CD4-positive, alpha-beta T cell treated with Interleukin-1 beta for 1 hour (primary cell): ENCODE data around the gene YBEY.

Experiments used
- DNase-seq, 2 donors: peaks; one replicate each; pipeline ENCODE4 v3.0.0-alpha.2; 2020 to 2022

YBEY gene

DNA sequence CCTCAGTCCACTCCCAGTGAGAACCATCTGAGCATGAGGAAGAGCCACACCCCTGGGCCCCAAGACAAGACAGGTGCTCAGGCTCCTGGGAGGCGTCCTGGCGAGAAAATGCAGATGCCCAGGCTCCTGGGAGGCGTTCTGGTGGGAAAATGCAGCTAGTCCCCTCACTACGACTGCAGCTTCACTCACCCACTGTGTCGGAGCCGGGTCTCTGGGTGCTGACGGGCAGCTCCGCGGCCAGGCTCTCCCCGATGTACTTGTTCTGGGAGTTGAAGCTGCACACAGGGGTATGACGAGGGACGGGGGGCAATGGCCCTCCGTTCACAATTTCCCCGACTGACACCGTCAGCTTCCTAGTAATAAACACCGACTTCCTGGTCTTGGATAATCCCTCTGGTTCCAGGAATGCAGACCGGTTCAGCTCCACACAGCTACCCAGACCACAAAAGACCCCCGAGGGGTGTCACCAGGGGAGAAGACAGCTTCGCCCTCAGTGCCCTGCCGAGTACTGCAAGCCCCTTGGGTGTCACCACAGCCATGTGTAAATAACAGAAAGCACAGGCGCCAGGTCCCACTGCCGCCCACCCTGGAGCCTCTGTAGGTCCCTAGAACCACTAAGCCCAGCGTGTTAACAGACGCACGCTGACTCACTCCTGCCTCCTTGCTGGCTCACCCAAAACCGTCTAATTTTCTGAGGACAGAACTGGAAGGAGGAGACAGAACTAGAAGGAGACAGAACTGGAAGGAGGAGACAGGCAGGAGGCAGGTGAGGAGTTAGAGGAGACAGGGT is 20.2 kb upstream of the YBEY start:
- no peak for DNase-seq

DNA sequence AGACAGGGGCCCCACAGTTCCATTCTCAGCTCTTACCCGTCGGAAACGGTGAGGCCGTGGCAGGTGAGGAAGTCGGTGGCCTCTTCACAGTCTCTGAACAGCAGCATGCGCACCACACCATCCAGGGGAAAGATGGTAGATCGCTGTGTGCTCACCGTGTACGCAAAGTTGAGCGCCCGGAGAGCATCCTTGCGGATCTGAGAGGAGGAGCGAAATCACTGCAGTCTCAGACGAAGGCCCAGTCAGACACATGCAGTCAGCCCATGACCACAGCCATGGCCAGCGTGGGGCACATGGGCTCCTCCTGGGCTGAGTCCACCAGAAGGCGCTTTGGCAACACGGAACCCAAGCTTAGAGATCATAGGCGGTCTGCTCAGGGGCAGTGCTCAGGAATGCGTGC is 19.2 kb upstream of the YBEY start:
- no peak for DNase-seq

DNA sequence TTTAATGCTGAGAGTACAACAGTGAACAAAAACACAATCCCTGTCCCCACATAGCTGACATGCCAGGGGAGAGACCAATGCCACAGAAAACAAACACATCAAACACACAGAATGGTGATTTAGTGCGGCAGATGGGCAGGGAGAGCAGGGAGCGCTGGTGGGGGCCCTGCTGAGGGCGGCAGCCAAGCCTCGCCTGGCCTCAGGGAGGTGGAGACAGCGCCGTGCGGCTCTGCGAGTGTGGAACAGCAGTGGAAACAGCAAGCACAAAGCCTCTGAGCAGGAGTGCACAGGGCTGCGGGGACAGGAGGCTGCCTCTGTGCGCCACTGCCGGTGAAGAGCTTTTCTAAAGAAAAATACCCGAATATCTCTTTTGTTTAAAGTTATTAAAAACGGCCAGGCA is 17.8 kb upstream of the YBEY start:
- no peak for DNase-seq

DNA sequence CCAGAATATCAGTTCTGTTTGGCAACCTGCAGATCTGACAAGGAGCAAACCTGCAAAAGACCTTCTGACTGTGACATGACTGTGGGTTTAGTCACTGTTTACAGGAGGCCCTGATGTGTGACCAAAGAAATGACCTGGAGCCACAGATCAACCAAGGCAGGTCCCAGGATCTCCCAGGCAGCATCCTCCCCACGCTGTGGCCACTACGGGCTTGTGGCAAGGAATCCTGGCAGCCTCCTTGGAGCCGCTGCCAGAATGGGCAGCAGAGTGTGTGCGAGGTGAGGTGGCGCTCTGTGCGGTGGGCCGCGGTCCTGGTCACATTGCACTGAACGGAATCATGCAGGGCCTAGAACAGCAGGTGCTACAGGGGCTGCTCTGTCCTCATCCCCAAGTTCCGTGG is 16.7 kb upstream of the YBEY start:
- DNase-seq, result no peak

DNA sequence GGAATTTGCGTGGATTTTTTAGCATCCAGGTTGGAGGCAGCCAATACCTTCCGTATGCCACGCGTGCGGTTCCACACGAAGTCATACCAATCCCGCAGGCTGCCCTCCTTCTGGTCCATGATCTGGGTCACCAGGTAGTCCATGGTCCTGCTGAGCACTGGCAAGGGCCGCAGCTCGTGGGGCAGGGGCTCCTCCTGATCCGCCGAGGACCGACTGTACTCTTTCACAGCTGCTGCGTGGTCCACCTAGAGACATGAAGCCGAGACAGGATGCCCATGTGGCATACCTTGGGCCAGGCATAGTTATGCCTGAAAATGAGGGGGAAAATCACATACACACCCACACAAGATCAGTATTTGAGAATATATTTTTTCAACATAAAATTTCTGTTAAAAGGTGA is 12.8 kb upstream of the YBEY start:
- DNase-seq, result no peak

DNA sequence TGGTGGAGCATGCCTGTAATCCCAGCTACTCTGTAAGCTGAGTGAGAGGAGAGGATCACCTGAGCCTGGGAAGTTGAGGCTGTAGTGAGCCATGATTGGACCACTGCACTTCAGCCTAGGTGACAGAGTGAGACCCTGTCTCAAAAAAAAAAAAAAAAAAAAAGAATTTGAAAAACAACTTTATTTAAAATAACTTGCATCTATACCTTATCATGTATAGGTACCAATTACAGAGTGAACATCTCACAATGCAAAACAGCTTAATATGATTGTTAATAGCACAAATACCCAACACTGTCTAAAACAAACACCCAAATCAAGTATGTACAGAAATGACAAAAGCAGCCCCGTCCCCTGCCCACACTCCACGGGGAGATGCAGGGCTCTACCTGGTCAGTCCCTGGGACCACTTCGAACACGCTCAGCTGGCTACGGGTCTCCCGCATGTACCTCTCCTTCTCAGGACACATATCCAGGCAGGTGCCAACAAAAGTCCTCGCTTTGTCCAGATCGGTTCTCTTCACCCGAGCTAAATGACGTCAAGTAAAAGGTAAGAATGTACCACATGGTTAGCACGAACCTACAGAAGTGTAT is 11.2 kb upstream of the YBEY start:
- DNase-seq, result no peak

DNA sequence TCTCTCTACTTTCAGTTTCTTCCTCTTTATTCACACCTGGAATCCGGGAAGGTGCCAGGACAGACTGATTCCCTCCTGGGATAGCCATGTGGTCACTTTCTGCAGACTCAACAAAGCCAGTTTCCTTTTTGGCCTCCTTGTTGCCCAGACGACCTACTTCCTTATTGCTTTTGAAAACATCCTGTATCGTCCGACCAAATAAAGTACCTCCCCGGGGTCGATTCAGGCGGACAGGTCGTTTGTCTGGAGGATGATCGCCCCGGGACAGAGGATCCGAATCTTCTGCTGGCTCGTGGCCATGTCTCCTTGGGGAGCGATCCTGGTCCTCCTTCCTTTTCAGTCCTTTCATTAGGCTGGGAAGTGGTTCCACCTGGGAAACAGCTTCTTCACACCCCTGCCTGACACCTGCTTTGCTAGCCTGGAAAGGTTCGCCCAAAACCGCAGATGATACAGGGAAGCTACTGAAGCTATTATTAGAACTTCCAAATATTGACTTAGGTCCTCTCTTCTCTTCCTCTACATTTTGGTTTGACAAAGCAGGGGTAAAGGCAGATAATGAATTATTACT is 2.0 kb upstream of the YBEY start:
- DNase-seq, result no peak

DNA sequence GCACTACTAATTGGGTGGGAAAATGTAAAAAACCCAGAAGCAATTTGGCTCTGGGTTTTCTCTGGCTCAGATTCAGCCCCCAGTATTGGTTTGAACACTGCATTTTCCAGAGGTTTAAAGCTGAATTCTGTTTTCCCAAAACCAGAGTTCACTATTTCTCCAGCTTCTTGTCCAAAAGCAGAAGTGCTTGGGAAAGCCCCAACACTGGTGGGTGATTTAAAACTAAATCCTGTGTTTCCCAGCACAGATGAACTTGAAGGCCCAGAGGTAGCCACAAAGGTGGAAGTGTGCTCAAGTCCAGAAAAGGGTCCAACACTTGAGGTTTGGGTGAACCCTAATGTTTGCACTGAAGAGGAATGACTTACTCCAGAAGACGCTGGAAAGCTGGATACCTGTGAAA is 1.4 kb upstream of the YBEY start:
- DNase-seq, result no peak

DNA sequence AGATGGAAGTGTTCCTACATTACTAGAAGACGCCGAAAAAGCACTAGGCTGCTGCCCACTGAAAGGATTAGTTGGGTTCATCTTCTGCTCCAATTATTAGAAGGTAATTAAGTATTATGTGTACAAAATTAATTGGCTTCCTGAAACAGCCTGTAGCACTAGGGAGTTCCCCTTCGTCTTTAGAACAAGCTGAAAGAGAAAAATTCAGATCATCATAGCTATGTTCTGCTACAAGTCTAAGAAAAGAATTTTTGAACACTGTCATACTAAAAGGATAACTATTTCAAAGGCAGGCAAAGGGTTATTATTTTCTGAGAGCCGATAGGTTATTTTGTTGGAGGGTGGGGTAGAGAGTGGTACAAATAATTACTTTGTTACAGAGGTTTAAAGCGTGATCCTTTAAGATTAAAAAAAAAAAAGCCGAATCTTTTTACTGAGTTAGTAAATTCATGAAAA is 908 bp upstream of the YBEY start, which contains the start of gene MCM3AP:
MCM3AP (minus strand) TSS at position 406 of the 456 bp plus-strand sequence; CDS start at position 81, 325 bp downstream.
- DNase-seq, result no peak

DNA sequence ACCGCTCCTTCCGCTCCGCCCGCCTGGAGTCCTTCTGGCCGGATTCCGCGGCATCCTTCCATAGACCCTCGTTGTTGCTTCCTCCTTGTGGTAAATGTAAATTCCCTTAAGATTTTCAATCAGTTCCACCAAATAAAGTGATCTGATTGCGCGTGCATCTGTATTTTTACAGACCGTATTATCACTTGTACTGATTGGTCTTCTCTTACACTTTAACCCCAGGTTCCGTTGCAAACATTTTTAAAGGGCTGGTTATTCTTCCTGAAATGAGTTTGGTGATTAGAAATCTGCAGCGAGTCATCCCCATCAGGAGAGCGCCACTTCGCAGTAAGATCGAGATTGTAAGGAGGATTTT is 483 bp downstream of the YBEY start:
- no peak for DNase-seq

DNA sequence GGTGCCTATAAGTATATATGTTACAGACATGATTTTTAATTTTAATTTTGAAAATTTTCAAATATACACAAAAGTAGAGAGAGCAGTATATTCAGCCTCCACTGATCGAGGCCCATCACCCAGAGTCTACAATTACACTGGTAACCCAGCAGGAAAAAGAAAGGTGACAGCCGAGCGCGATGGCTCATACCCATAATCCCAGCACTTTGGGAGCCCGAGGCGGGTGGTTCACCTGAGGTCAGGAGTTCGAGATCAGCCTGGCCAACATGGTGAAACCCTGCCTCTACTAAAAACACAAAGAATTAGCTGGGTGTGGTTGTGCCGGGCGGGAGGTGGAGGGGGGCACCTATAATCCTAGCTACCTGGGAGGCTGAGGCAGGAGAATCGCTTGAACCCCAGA is 1.4 kb downstream of the YBEY start:
- no peak for DNase-seq

DNA sequence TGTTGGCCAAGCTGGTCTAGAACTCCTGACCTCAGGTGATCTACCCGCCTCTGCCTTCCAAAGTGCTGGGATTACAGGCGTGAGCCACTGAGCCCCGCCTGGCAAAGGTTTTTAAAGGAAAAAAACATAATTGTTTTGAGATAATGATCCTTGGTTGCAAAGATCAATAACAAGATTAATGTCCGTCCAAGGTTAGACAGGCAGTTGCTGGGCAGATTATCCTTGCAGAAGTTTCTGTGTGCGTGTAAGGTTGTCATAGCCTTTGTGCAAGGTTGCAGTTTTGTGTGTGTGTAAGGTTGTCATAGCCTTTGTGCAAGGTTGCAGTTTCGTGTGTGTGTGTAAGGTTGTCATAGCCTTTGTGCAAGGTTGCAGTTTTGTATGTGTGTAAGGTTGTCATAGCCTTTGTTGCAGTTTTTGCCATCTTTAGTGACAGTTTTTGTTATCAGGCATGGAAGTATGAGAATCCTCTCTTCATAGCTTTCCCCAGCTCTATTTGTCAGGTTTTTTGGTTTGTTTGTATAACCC is 3.6 kb downstream of the YBEY start:
- DNase-seq, result no peak

DNA sequence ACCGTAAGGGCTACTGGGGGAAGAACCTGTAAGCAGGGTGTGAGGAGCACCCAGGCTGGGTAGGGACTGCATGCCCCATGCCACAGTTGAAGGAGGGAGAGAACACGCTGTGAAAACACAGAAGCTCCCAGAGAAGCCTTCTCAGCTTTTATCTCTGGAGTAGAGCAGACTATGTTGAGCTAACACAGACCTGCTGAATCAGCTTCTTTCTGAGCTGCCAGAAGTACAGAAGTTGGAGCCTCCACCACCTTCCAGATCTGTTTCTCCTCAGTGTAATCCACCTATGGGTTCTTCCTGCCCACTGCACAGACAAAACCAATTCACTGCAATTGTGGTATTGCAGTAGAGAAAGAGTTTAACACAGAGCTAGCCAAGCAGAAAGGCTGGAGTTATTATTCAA is 5.4 kb downstream of the YBEY start:
- DNase-seq, result no peak

DNA sequence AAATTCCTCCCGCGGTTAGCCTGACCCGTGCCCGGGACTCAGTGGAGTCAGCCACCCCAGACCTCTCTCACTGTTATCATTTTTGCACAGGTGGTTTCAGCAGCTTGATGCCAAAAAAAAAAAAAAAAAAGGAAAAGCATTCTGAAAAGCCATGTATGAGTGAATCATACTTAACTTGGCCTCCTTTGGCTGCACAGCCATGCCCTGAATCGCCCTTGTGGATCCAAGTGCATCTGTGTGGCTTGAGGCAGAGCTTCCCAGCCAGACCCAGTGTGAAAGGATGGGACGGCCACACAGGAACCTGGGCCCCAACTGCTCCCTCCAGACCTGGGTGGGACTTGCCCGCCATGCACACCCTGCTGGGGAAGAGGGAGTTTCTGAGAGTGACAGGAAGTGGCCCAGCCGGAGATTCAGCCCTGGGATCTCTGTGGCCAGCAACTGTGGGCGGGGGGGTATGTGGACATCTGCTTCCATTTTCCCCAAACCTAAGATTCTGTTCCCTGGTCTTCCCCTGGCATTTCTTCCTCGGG is 8.6 kb downstream of the YBEY start:
- DNase-seq, result no peak

DNA sequence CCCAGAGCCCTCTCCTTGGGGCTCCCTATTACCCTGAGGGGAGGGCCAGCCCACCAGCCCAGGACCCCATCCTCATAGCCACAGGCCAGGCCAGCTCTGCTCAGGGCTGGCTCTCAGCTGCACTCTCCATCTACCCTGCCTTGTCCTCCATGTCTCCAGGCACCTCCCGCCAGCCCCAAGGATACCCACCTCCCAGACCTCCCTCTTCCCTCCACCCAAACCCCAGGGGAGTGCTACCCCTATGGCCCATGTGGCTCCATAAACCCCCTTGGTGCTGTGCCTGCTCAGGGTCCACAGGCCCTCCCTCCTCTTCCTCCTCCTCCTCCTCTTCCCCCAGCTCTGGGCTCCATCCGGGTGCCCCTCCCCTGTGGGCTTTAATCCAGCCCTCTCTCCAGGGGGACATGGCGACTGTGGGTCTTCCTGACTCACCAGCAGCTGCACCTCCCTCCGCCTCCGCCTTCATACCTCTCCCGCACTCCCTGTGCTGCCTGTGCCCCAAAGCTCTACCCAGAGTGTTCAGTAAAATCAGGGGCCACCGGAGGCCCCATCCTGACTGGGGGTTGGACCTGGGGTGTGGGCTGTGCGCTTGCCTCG is 9.1 kb downstream of the YBEY start:
- DNase-seq, result no peak

DNA sequence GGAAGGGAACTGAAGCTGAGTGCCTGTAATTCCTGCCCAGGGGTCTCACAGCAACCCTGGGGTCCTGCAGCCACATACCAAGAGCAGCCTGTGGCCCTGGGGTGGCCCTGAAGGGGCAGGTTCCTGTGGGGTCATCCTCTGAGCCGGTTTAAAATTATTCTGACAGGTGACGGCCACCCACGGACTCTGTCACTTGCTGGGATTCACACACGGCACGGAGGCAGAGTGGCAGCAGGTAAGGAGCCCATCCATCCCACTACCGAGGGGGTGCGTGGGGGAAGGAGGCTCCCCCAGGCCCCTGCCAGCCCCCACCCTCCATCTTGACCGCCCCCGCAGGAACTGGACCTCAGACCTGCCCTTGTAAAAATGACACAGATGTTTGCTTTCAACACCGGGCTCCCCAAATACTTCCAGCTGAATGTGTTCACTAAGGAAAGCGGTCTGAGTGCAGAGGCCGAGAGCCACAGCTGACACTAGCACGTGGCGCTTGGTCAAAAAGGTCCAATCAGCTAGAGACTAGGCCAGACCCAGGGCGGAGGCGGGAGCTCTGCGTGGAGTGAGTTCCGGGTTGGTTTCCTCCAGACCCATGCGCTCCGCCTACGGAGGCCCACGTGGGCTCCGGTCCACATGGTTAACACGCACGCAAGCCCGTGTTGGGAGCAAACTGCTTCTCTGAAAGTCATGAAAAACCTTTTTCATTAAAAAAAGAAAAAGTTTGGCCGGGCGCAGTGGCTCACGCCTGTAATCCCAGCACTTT is 10.0 kb downstream of the YBEY start:
- peak; percentile 47 to 67 for DNase-seq

DNA sequence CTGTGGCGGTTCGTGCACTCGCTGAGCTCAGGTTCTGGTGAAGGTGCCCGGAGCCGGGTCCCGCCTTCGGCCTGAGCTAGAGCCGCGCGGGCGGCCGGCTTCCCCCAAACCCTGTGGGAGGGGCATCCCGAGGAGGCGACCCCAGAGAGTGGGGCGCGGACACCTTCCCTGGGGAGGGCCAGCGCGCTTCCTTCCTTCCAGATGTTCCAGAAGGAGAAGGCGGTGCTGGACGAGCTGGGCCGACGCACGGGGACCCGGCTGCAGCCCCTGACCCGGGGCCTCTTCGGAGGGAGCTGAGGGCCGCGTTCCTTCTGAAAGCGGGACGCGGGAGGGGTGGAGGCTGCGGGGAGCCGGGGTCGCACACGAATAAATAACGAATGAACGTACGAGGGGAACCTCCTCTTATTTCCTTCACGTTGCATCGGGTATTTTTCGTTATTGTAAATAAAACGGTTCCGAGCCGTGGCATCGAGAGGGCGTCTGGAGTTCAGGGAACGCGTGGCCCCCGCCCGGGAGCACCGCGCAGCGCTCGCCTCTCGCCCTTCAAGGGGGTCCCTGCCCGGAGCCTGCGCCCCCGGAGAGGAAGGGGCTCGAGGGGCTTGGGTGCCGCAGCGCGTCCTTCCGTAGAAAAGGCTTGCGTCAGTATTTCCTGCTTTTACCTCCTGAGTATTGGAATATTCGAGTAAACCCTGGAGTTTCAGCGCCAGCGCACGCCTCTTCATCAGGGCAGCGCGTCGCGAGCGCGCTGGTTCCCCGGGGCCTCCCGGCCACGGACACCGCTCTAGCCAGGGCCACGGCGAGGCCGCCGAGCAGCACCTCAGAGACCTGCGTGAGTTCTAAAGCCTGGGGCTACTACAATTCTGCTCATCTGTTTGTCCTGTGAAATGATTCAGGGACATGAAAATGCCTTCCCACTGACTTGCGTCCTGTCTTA is 11.5 kb downstream of the YBEY start:
- DNase-seq, result no peak

DNA sequence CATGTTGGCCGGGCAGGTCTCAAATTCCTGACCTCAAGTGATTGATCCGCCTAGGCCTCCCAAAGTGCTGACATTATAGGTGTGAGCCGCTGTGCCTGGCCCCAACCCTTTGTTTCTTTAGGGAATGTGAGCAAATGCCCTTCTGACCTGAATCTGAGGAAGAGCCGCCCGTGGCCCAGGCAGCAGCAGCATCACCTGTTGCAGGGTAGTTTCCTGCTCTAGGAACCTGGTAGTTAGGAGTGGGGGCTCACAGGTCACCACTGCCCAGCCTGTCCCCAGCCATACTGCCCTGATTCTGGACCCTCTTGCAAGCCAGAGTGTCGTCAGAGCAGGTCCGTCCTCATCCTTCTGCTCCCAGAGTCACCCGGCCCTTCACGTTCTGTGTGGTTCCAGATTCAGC is 13.0 kb downstream of the YBEY start:
- DNase-seq, result no peak

DNA sequence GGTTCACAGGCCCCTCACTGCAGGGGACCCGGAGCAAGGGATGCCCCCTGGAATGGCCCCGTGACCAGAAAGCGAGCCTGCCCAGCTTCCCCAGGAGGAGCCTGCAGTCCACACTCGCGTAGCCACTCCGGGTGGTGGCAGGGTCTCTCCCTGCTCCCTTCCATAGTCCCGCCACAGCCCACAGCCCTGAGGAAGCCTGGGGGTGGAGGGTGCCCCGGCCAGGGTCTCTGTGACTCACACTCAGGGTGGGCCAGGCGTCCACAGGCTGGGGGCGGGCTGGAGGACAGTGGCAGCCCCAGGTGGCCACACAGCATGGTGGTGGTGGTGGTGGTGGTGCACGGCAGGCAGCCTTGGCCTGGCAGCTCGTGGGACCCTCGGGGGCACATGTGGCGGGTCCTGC is 15.6 kb downstream of the YBEY start:
- no peak for DNase-seq

DNA sequence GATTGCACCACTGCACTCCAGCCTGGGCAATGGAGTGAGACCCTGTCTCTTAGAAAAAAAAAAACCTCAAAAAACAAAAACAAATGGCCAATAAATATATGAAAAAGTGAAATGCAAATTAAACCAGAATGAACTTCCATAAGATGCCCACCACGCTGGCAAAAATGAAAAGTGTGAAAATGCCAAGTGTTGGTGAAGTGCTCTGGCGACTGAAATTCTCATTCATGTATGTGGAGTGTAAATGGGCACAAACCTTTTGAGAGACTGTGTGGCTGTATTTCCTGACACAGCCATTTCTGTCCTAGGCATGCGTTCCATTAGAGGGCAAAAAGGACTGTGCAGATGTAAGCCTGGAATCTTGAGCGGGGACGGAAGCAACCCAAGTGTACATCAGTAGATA is 18.3 kb downstream of the YBEY start:
- no peak for DNase-seq

DNA sequence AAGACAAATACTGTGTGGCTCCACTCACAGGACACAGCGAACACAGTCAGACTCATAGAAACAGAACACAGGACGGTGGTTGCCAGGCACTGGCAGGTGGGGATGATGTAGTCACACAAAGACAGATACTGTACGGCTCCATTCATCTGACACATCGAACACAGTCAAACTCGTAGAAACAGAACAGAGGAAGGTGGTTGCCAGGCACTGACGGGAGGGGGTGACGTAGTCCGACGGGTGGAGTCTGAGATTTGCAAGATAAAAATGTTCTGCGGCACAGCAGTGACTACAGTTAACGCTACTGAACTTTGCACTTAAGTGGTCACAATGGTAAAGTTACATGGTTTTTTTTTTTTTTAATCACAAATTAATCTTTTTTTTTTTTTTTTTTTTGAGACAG is 18.8 kb downstream of the YBEY start:
- DNase-seq, result peak in 1 of 2 donors; percentile 21

DNA sequence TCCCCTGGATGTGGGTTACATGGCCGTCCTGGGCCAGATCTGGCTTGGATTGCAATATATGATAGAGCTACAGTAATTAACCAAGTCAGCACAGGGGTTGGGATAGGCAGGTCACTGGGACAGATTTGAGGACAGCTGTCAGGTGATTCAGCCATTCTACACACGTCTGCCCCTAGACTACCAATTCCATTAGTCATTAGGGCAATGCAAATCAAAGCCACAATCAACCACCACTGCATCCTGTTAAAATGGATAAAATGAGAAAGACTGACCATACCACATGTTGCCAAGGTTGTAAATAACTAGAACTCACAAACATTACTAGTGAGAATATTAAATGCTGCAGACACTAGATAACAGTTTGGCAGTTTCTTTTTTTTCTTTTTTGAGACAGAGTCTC is 21.5 kb downstream of the YBEY start:
- DNase-seq, result no peak
